ENCODE data around the gene NAALADL2.
"Not testable (repeated sequence)": the region's sequence is repeated elsewhere in the genome, so short reads cannot be mapped to it uniquely, and the experiment has no call there.

Gene NAALADL2

DNA sequence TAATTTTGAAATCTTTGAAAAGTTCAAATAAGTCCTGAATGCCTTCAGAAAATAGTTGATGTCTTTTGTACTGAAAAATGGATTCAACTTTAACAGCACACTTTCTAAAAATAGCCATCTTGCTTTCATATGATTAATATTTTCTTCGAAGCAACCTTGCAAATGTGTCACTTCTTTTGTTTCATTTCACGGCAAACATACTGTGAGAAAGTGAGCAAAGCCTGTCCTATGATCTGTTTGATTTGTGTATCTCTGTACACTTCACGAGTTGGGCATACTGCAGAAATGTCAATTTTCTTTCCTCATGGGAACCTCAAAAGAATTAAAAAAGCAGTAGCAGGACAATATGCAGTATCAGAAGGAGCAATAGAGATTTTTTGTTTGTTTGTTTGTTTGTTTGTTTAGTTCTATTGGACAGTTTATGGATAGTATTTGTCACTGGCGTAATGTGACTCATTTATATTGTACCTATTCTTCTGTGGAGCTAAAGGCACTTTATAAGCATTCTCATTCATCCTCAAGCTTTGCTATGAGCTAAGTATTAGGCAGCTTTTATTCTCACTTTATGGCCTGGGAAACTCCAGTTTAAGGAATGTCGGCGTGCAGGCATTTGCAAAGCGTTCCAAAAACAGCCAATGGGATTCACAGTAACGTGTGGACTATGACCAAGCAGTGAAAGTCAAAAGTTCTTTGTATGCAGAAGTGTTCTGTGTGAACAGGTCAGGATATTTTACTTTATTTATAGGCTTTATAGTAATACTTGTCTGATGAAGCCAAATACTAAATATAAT, 572.0 kb downstream of the NAALADL2 start:
- no peak for DNase-seq (ENCODE audit: low read depth)

DNA sequence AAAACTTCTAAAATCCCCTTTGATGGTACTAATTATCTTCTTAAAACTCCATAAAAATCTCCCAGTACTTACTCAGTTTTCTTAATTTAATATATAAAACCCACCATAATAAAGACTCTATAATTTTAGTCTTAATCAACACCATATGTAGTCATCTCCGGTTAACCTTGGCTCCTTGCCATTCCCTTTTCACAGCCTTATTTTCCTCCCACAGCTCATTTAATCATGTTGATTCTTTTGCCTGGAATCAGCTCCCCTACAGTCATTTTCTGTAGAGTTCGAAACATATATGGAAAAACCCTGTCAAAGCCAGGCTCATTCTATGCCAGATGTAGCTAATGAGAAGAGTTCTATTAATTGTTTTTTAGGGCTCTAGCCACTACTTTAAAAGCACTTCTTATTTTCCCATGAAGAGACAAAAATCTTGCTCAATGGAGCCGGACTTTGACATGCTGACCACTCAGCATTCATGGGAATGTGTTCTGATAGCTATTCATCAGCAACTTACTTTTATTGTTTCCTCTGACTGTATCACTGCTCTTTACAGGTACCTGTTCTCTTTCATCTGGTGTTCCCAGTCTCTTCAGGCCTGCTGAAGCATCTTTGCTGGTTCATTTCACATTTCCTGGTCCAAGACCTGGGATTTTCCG, 573.4 kb downstream of the NAALADL2 start:
- DNase-seq (ENCODE audit: low read depth) = peak; percentile 55

DNA sequence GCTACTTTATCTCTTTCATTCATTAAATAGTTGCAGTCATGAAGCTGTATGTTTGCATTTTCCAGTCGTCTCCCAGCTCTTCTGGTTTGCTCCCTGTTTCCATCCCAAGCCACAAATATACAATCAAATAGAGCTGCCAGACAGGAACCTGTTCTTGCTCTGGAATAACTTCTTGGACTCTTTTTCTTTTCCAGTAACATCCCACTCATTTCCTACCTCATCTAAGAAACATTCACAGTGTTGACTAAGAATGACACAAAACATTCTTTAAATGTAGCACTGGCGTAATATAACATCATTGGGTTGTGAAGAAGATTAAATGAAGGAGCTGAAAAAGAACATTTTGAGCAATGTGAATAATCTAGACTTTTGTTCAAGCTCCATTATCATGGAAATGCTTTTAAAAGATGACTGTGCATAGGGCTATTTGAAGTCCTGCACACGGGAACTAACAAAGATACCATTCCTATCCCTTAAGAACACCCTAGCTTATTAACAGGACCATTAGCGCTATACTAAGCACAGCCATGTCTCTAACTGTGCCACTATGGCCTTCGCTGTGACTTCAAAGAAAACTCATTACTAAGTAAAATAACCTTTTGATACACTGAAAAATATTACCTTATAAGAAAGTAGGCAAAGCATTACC, 574.0 kb downstream of the NAALADL2 start:
- DNase-seq (ENCODE audit: low read depth) = peak; percentile 91

DNA sequence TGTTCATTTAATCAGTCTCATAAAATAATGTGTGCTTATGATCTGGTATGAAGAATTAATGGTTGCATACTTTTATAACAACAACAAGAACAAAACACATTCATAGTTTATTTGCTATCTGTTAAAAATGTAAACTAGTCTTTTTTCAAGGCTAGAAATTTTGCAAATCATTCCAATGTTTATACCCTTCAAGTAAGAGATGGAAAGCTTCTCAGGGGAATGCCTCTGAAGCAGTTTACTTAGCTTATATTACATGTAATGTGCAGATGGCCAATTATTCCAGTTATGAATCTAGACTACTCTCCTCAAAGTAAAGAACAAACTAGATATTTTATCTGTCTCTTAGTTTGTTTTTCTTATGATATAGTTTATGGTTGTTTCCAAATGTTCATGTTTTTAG, 575.4 kb downstream of the NAALADL2 start:
- no peak for DNase-seq (ENCODE audit: low read depth)

DNA sequence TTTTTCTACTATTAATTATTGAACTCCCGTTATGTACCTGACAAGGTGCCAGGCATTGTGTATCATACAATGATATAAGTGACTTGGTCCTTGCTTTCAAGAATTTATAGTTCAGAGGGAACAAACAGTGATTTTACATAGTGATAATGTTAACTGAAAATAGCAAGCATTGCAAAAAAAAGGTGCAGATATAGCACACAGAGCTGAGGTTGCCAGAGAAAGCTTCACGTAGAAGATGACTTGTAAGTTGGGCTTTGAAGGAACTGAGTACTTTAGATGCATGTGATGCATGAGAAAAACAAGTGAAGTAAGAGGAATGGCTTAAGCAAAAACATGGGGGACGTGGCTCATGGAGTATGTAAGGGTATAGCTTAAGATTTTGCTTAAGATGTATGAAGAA, 584.5 kb downstream of the NAALADL2 start:
- DNase-seq (ENCODE audit: low read depth) = no peak

DNA sequence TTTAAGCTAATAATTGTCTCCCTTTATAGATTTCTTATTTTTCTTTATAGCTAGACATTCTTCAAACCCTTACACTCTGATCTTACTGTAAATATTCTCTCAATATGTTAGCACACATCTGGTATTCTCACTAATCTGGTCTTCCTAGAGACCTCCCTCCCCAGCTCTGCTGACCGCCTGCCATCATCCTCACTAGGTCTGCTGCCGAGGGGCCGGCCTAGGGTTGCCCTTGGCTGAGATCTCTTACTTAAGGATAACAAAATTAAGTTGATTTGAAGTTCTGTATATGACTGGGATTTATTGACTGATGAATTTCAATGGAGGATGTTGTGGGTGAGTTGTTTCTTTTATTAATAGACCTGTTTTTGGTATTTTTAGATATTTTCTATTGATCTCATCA, 586.6 kb downstream of the NAALADL2 start:
- DNase-seq (ENCODE audit: low read depth) = no peak

DNA sequence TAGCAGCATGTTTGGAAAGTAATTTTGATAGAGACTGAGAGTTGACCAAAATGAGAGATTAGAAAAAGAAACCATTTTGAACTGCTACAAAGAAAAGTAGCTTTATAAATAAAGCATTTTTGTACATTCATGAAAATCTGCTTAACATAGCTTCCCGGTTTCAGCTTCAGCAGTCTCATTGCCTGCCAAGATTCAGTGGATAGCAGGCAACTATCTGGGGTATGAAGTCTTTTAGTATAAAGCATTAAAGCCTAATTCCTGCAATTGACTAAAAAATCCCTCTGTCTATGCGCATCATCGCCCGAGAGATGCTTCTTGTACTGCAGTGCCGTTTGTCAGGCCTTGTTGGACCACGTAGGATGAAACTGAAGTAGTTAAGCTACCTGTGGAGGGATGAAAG, 588.4 kb downstream of the NAALADL2 start:
- DNase-seq (ENCODE audit: low read depth) = no peak

DNA sequence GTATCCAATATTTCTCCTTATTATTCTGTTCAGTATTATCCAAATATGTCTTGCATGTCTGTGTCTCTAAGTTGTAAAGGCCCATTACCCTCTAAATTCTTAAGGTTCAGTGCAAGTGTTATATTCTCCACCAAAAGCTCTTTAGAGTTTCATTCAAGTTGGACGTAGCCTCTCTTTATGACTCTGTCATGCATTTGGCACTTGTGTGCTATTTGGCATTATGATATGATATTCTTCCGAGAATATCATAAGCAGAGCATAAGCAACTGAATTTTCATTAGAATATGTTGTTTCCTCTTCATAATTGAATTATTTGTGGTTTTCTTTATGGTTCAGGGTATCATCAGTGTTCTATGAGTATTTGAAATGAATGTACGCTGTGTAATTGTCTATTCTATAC, 594.2 kb downstream of the NAALADL2 start:
- no peak for DNase-seq (ENCODE audit: low read depth)

DNA sequence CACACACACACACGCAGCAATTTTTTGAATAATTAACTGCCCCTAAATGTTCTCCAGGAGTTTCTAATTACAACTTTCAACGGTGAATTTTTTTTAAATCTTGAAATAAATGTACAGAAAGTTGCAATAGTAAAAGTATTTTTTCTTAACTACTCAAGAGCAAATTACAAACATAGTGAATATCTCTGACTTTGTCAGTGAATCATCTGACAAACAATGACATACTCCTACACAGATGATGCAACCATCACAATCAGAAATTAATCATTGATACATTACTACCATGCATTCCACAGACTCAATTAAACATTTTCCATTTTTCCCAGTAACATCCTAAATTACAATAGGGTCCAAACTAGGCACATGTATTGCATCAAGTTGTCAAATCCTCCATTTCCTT, 597.3 kb downstream of the NAALADL2 start:
- peak; percentile 23 for DNase-seq (ENCODE audit: low read depth)

DNA sequence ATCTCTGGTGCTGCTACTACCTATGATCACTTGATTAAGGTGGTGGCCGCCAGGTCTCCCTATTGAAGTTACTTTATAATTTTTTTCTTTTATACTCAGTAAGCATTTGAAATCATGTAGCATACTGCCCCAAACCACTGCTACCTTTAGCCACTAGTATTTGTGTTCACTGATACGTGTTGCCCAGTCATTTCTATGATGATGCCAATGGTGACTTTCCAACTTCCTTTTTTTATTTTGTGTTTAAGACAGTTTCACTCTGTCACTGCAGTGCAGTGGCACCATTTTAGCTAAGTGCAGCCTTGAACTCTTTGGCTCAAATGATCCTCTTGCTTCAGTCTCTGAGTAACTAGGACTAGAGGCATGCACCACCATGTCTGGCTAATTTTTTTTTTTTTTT, 598.2 kb downstream of the NAALADL2 start:
- DNase-seq (ENCODE audit: low read depth) = no peak

DNA sequence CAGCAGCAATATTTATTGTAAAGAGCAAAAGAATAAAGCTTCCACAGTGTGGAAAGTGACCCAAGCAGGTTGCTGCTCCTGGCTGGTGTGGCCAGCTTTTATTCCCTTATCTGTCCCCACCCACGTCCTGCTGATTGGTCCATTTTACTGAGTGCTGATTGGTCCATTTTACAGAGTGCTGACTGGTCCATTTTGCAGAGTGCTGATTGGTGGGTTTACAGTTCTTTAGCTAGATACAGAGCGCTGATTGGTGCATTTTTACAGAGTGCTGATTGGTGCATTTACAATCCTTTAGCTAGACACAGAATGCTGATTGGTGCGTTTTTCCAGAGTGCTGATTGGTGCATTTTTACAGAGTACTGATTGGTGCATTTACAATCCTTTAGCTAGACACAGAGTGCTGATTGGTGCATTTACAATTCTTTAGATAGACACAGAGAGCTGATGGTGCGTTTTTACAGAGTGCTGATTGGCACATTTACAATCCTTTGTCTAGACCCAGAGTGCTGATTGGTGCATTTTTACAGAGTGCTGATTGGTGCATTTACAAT, 601.8 kb downstream of the NAALADL2 start:
- not testable (repeated sequence) for DNase-seq (ENCODE audit: low read depth)

DNA sequence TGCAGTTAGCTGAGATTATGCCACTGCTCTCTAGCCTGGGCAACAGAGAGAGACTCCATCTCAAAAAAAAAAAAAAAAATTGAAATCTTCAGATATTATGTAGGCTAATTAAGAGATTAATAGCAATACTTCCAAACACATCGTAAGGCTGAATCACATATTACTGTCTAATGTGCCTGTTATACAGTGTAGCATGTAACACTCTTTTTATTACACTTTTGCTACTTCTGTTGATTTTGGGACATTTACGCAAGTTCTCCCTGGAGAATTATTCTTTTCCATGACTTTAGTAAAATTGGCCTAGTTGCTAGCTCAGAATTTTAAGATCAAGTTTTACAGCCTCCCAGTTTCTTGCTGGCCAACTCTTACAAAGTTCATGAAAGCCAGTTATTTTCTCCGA, 605.2 kb downstream of the NAALADL2 start:
- DNase-seq (ENCODE audit: low read depth) = no peak

DNA sequence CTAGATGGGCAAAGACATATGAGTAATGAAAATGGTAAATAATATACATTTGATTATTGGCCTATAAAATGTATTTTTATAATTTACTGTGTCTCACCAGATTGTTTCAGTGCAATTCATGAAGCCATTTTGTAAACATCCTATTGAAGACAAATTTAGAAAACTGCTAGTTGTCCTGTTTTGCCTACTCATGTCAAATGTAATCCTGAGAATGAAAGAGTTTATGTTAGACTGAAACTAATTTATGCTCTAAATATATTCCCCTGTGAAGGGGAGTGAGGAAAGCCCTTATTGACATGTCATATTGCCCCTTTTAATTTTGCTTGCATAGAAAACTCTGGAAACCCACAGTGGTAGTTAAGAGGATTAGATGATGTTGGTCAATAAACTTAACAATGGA, 610.0 kb downstream of the NAALADL2 start:
- DNase-seq (ENCODE audit: low read depth) = no peak

DNA sequence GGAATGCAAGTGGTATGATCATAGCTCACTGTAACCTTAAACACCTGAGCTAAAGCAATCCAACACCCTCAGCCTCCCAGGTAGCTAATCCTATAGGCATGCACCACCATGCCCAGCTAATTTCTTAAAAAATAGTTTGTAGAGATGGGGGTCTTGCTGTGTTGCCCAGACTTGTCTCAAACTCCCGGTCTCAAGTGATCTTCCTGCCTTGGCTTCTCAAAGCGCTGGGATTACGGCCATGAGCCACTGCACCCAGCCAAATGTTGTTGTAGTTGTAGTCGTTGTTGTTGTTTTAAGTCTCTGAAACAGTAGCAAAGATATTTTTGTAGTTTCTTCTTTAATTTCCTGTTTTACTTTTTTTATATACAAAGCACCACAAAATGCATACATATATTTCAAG, 616.6 kb downstream of the NAALADL2 start:
- no peak for DNase-seq (ENCODE audit: low read depth)

DNA sequence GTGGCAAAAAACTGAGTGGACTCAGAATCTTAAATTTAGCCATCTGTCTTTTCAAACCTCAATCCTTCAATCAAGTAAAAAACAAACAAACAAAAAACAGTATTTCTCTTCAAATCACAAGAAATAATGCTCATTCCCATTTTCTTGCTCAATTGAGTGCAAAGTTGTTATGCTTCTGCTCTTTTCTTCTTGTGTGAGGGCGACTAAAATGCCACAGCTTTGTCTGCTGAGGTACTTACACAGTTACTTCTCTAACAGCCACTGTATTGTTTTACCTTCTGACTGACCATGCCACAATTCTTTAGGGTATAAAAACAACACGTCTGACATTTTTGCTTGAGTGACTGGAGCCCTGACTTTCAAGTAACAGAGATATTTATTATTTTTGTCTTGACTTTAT, 617.4 kb downstream of the NAALADL2 start:
- no peak for DNase-seq (ENCODE audit: low read depth)

DNA sequence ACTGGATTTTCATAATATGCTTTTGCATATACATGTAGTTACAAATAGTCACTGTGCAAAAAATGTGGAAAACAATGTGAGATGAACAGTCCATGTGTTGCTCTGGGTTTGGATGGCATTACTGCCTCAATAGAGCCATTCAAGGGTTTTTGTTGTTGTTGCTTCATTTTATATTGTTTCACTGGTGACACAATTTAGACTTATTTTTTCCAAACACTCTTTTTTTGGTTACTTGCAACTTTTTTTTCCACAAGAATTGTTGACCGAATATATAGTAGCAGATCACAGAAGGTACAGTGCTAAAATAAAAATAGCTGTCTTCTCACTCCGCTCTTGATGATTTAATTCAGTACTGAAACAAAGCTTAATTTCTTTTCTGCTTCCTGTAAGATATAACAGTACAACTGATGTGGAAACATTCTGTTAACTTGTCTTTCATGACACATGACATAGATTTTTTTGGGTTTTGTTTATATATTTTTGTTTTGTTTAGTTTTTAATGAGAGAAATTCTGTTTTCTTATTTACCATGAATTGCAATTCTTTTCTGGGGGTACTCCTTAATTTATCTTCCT, 618.6 kb downstream of the NAALADL2 start:
- no peak for DNase-seq (ENCODE audit: low read depth)

DNA sequence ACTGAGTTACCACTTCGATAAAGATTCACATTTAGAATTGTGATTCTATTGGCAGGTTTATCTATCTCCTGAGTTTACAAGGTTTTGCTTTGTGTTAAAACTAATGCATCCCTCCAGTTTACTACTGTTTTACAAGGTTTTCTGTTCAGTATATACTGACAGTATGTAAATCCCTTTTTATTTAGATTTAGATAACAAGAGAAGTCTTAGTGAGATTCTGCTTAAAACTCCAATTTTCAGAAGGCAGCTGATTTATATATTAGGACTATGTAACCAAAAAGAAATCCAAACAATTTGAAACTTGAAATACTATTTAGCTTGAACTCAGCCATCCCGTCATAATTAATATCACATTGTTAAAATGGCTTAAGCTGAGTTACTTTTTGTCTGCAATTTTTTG, 619.2 kb downstream of the NAALADL2 start:
- no peak for DNase-seq (ENCODE audit: low read depth)

DNA sequence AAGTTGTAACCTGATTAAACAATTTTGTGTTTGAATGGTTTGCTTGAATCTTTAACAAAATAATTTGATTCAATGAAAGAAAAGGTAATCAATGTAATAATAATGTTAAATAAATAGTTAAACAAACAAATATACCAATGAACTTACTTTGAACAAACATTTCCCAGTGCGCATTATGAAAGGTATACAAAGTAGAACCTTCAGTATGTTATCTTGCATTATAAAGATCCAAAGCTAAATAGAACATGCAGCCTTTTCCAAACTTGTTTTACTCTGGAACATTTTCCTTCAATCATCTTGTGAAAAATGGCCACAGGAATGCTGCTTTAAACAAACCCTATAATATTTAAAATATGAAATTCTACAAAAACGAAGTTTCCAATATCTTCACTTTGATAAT, 620.0 kb downstream of the NAALADL2 start:
- DNase-seq (ENCODE audit: low read depth) = no peak

DNA sequence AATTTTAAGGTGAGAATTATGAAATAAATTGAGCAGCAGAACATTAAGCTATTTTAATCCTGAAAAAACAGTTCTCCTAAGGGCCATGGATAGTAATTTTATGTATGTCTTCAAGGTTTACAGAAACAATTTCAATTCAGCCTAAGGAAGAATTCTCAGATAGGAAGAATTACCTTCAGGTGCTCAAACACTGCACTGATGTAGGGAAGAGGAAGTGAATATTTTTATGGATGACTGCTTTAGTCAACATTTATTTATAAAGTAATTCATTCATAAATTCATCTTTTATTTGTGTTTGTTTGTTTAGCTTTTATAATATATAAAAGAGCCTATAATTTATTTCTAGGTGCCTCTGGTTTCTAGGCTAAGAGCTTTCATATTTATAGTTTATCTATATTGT, 620.7 kb downstream of the NAALADL2 start:
- no peak for DNase-seq (ENCODE audit: low read depth)

DNA sequence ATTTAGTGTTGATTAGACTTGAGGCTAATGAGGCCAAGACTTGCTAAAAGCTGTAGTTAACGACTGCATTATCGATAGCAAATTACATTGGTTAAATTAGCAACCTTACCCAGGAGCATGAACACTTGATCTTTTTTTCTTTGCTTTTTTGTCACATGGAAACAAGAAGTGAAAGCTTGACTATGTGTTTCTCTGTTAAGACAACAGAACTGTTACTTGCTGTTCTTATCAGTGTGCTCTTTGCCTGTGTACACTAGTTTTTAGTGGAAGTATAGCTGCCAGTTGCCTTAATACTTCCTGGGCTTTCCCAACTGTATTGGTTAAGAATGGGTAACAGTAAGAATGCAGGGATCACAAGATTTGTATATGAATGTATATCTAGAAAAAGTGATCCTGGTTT, 625.5 kb downstream of the NAALADL2 start:
- no peak for DNase-seq (ENCODE audit: low read depth)

DNA sequence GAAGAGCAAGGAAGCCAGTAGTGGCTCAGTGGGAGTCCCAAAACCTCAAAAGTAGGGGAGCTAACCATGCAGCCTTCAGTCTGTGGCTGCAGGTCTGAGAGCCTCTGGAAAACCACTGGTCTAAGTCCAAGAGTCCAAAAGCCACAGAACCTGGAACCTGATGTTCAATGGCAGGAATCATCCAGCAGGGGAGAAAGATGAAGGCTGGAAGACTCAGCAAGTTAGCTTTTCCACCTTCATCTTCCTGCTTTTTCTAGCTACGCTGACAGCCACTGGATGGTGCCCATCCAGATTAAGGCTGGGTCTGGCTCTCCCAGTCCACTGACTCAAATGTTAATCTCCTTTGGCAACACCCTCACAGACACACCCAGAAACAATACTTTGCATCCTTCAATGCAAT, 626.3 kb downstream of the NAALADL2 start:
- DNase-seq (ENCODE audit: low read depth) = no peak

DNA sequence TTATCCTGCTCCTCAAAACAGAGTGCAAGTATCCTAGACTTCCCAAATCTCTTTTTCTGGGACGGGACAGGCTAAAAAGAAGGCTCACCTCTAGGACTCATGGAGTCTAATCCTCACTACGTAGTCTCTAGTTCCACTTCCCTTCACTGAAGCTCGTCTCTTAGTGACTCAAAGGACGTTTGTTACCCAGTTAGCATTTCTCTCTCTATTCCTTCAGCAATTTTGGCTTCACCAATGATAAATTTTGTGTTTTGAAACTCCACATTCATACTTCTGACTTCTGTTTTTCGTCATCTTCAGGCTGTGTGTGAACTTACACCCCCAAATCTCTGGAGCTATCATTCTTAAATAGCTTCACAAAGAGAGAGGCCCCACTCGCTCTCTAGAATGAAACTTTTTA, 627.1 kb downstream of the NAALADL2 start:
- DNase-seq (ENCODE audit: low read depth) = peak; percentile 21

DNA sequence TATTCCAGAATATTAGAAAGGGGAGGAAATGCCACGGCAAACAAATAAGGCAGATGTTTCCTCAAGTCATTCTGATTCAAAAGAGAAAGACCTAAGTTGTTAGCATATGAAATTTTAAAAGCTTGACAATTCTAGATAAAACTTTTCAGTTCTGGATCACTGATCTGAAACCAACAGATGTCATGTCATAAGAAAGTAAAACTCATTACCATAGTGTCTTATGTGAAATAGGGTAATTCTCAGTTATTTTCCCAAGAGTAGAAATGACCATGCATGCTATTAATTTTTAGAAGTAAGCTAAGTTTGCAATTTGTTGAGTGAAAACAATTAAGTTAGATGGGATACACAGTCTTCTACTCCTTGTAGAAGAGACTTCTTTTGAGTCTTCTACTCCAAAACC, 630.3 kb downstream of the NAALADL2 start:
- DNase-seq (ENCODE audit: low read depth) = no peak
